Endothelial cell of umbilical vein (primary cell): Measurements from ENCODE around the gene PAAF1. TPM values are rescaled to one million over a fixed set of nuclear protein-coding genes. Genes with fewer than 3 reads are reported as not detected.

ENCODE experiments used
- BruUV-seq: library from RNA; stranded (reverse); fragments of 400-500 nt; replicated peaks from 2 replicates; lab custom pipeline; 2021; lab: Mats Ljungman, UMichigan
- CTCF ChIA-PET: fragments of 300-600, 350-600 bp; sonication (Branson Sonifier 250); formaldehyde crosslinking; loops from one replicate; lab custom pipeline; 2021; ENCODE audit warnings: antibody characterized with exemption, inconsistent platforms; lab: Charles Lee
- POLR2A ChIA-PET: fragments of 300-600, 350-600 bp; sonication (Branson Sonifier 250); formaldehyde crosslinking; loops from one replicate; lab custom pipeline; 2021; ENCODE audit warnings: antibody characterized with exemption, inconsistent platforms; lab: Charles Lee
- DNase-seq: peaks from one replicate; pipeline ENCODE4 v3.0.0-alpha.2; 2011; ENCODE audit warnings: low read depth, low spot score
- FAIRE-seq: peaks from 2 replicates; lab custom pipeline; 2011; peaks lifted over from hg19 to GRCh38; lab: Jason Lieb, UNC
- H2AFZ ChIP-seq: 2 replicates; pipeline ENCODE4 v1.6.0; 2012; ENCODE audit warnings: low read depth, low read length, control low read depth, inconsistent platforms
- H3K27ac ChIP-seq: 2 replicates; pipeline ENCODE4 v1.5.1; 2011; ENCODE audit warnings: low read depth, mild to moderate bottlenecking, control low read depth, low read length, moderate library complexity; ENCODE audit not compliant: insufficient read depth
- H3K27me3 ChIP-seq, 2 experiments: 2 replicates each; pipeline versions ENCODE4 v1.6.0 to v1.6.1; 2011; ENCODE audit warnings: low read length in 2 of 2, mixed read lengths in 1 of 2; ENCODE audit not compliant: control insufficient read depth in 2 of 2, insufficient read depth in 2 of 2
- H3K36me3 ChIP-seq, 2 experiments: 2 replicates in 1 of 2; 3 replicates in 1 of 2; pipeline ENCODE4 v1.5.1; 2011; ENCODE audit warnings: low read length in 2 of 2, mild to moderate bottlenecking in 1 of 2, moderate library complexity in 1 of 2; ENCODE audit not compliant: control insufficient read depth in 2 of 2, insufficient read depth in 2 of 2; ENCODE audit errors: extremely low read depth in 1 of 2
- H3K4me1 ChIP-seq: 3 replicates; pipeline ENCODE4 v1.5.1; 2011; ENCODE audit warnings: mild to moderate bottlenecking, low read length; ENCODE audit not compliant: control insufficient read depth, insufficient read depth; ENCODE audit errors: extremely low read depth
- H3K4me2 ChIP-seq: 2 replicates; pipeline ENCODE4 v1.6.1; 2011; ENCODE audit warnings: low read length, control low read depth, mixed read lengths; ENCODE audit not compliant: insufficient read depth
- H3K4me3 ChIP-seq, 3 experiments: fragments of 200-600 bp in 1 of 3; sonication (generic), shearing (Covaris generic) in 1 of 3; replicated peaks in 1 of 3; 2 replicates each; pipeline ENCODE4 v1.5.1; 2011 to 2016; ENCODE audit warnings: control low read depth in 3 of 3, low read length in 3 of 3, mild to moderate bottlenecking in 2 of 3, inconsistent platforms in 1 of 3, low read depth in 1 of 3, moderate library complexity in 1 of 3; ENCODE audit not compliant: insufficient read depth in 1 of 3
- H3K79me2 ChIP-seq: 2 replicates; pipeline ENCODE4 v1.6.0; 2012; ENCODE audit warnings: low read length, inconsistent platforms; ENCODE audit not compliant: control insufficient read depth, insufficient read depth
- H3K9ac ChIP-seq: replicated peaks from 2 replicates; pipeline ENCODE3; 2011; ENCODE audit warnings: low read length, control low read depth; ENCODE audit not compliant: insufficient read depth; ENCODE audit errors: extremely low read depth
- H3K9me1 ChIP-seq: replicated peaks from 3 replicates; pipeline ENCODE4 v1.6.0; 2011; ENCODE audit warnings: mild to moderate bottlenecking, low read length; ENCODE audit not compliant: control insufficient read depth, insufficient read depth; ENCODE audit errors: extremely low read depth
- H3K9me3 ChIP-seq: replicated peaks from 2 replicates; pipeline ENCODE4 v1.5.1; 2012; ENCODE audit warnings: low read length, inconsistent platforms; ENCODE audit not compliant: control insufficient read depth, insufficient read depth
- H4K20me1 ChIP-seq: replicated peaks from 2 replicates; pipeline ENCODE3; 2011; ENCODE audit warnings: mild to moderate bottlenecking, low read length; ENCODE audit not compliant: control insufficient read depth, insufficient read depth; ENCODE audit errors: extremely low read depth
- CTCF ChIP-seq, 2 donors: IDR thresholded peaks; 1 replicate in 1 of 2; 2 replicates in 1 of 2; pipeline ENCODE4 v1.5.1; 2011; ENCODE audit warnings: low read length in 2 of 2, mild to moderate bottlenecking in 2 of 2, moderate library complexity in 2 of 2, control low read depth in 1 of 2, inconsistent platforms in 1 of 2, low read depth in 1 of 2; ENCODE audit not compliant: insufficient read depth in 1 of 2; ENCODE audit errors: extremely low read depth in 1 of 2
- EZH2 ChIP-seq: IDR thresholded peaks from 2 replicates; pipeline ENCODE4 v1.6.1; 2012; ENCODE audit warnings: borderline replicate concordance, low read depth, mild to moderate bottlenecking, moderate library complexity, low read length, inconsistent platforms; ENCODE audit not compliant: severe bottlenecking
- FOS ChIP-seq: IDR thresholded peaks from 2 replicates; pipeline ENCODE4 v1.6.1; 2011; ENCODE audit warnings: mild to moderate bottlenecking, low read length, moderate library complexity, borderline replicate concordance; ENCODE audit not compliant: insufficient read depth
- GATA2 ChIP-seq: IDR thresholded peaks from 2 replicates; pipeline ENCODE4 v1.7.0; 2011; ENCODE audit warnings: low read depth, mild to moderate bottlenecking, moderate library complexity, mixed read lengths, low read length; ENCODE audit not compliant: insufficient read length, insufficient read depth
- JUN ChIP-seq: IDR thresholded peaks from 2 replicates; pipeline ENCODE4 v1.6.1; 2011; ENCODE audit warnings: borderline replicate concordance, low read depth; ENCODE audit not compliant: insufficient read length, insufficient read depth
- MAX ChIP-seq: IDR thresholded peaks from 2 replicates; pipeline ENCODE4 v1.6.1; 2011; ENCODE audit not compliant: insufficient read depth, insufficient read length
- MYC ChIP-seq: IDR thresholded peaks from one replicate; pipeline ENCODE4 v1.6.1; 2011; ENCODE audit warnings: mild to moderate bottlenecking, low read depth, low read length
- POLR2A ChIP-seq: IDR thresholded peaks from 2 replicates; pipeline ENCODE4 v1.6.1; 2012; ENCODE audit warnings: low read depth, mild to moderate bottlenecking, control low read depth, low read length
- POLR2AphosphoS5 ChIP-seq: IDR thresholded peaks from 2 replicates; pipeline ENCODE4 v1.6.1; 2012; ENCODE audit warnings: low read depth, mild to moderate bottlenecking, control low read depth, low read length, moderate library complexity; ENCODE audit not compliant: insufficient read depth
- dilution Hi-C: fragments of 300-500 bp; cut with MboI; formaldehyde crosslinking; loops from one replicate; pipeline ENCODE4 v1.15.0; 2019; ENCODE audit warnings: low sequenced_read_pairs; ENCODE audit not compliant: extremely low pct_ligation_motif_present
- intact Hi-C: fragments of 100-400 bp; cut with micrococcal nuclease; formaldehyde crosslinking; loops from one replicate; pipeline ENCODE4 v1.10.0; 2022
- polyA plus RNA-seq, 4 experiments: library from polyadenylated mRNA; depleted of rRNA in 3 of 4; stranded (reverse) in 3 of 4; unstranded in 1 of 4; fragments of >200 nt; gene quantifications; 2 replicates each; pipeline versions ENCODE4 v1.2.1 to v1.2.3, GENCODE V29; 2011 to 2012; ENCODE audit warnings: missing spikeins in 1 of 4
- total RNA-seq: library from RNA; stranded (reverse); gene quantifications from 2 replicates; pipeline ENCODE4 v1.2.3, GENCODE V29; 2021

Gene PAAF1
- total and polyA plus RNA-seq, 2 donors (not counting 3 experiments of a cell fraction or from before 2014, with no cell fraction given), result 9.8 to 16.1 TPM

GRCh38 chr11:73951797-73952196 lies 75.0 kb downstream of the PAAF1 start:
- no peak overlapping the region for H3K27ac ChIP-seq
- H3K4me1 ChIP-seq, result no peaks in the 10 kb centered on the region
- dilution Hi-C loops (no loop called here), intact Hi-C loops (no loop called here)
- no peaks in the 10 kb centered on the region for H4K20me1 ChIP-seq
- BruUV-seq, result no TSS peak
- CTCF ChIA-PET, result no interaction called here
- FAIRE-seq (no peak), DNase-seq (no peak)
- H3K4me2 ChIP-seq, result no peak overlapping the region
- no peaks in the 10 kb centered on the region for H3K27me3 ChIP-seq
- POLR2A ChIA-PET, result no interaction called here
- no peaks in the 10 kb centered on the region for H3K9me1 ChIP-seq
- TF ChIP-seq CTCF (IDR thresholded peaks at IDR 0.05; ENCODE audit: extremely low read depth in 1 of 2, insufficient read depth in 1 of 2, low read depth in 1 of 2, low read length in 2 of 2), result no peak
- TF ChIP-seq POLR2AphosphoS5, result no peak
- TF ChIP-seq JUN, result no peak
- no peak for TF ChIP-seq EZH2
- TF ChIP-seq POLR2A, result no peak
- no peak for TF ChIP-seq MAX
- TF ChIP-seq GATA2, result no peak
- no peak for TF ChIP-seq MYC
- no peak for TF ChIP-seq FOS
- no peaks in the 10 kb centered on the region for H3K79me2 ChIP-seq
- H3K9me3 ChIP-seq, result no peaks in the 10 kb centered on the region
- no peak overlapping the region for H2AFZ ChIP-seq
- H3K4me3 ChIP-seq, result no peak overlapping the region
- H3K36me3 ChIP-seq, result no peaks in the 10 kb centered on the region
- H3K9ac ChIP-seq, result no peak overlapping the region
